CD4-positive, CD25-positive, alpha-beta regulatory T cell (primary cell): ENCODE data around the gene PLCG2. TPM values are rescaled to one million over a fixed set of nuclear protein-coding genes. Genes with fewer than 3 reads are reported as not detected.
A peak's percentile ranks its signal among the peaks of the same experiment; 100 is the strongest.

ENCODE experiments used
- ATAC-seq, 2 donors: fragments of 150-1000 bp; cut with Tn5 transposase; one replicate each; pipeline ENCODE4 v1.10.0; 2021; ENCODE audit warnings: low read depth in 2 of 2, moderate number of reproducible peaks in 2 of 2, moderate library complexity in 1 of 2
- DNase-seq, 3 donors: peaks; one replicate each; pipeline versions ENCODE4 v3.0.0 to v3.0.0-alpha.2; 2012 to 2022; ENCODE audit warnings: mixed read lengths in 1 of 3
- H3K27ac ChIP-seq: one replicate; pipeline ENCODE4 v1.7.0; 2013; ENCODE audit warnings: mild to moderate bottlenecking, low read length; ENCODE audit not compliant: insufficient read depth, poor library complexity, severe bottlenecking
- H3K27me3 ChIP-seq: one replicate; pipeline ENCODE4 v1.7.0; 2013; ENCODE audit warnings: low read length; ENCODE audit not compliant: control insufficient read depth, insufficient read depth
- H3K36me3 ChIP-seq: one replicate; pipeline ENCODE4 v1.7.0; 2013; ENCODE audit warnings: mild to moderate bottlenecking, low read length, moderate library complexity; ENCODE audit not compliant: control insufficient read depth, insufficient read depth
- H3K4me1 ChIP-seq: 2 replicates; pipeline ENCODE4 v1.7.0; 2013; ENCODE audit warnings: mild to moderate bottlenecking, low read length; ENCODE audit not compliant: insufficient read depth, control insufficient read depth, poor library complexity, severe bottlenecking
- H3K4me3 ChIP-seq: one replicate; pipeline ENCODE4 v1.7.0; 2013; ENCODE audit warnings: low read depth, mild to moderate bottlenecking, low read length, moderate library complexity
- H3K9me3 ChIP-seq, 2 experiments: 1 replicate in 1 of 2; 2 replicates in 1 of 2; pipeline ENCODE4 v1.7.0; 2013; ENCODE audit warnings: low read length in 2 of 2, mild to moderate bottlenecking in 1 of 2, moderate library complexity in 1 of 2; ENCODE audit not compliant: control insufficient read depth in 2 of 2
- H3K27ac Mint-ChIP-seq, 3 donors: one replicate each; pipeline ENCODE4 v1.8.0; 2020 to 2022; ENCODE audit warnings: mild to moderate bottlenecking in 3 of 3, mixed read lengths in 3 of 3, moderate library complexity in 2 of 3
- H3K27me3 Mint-ChIP-seq: one replicate; pipeline ENCODE4 v1.8.0; 2022; ENCODE audit warnings: mild to moderate bottlenecking, mixed read lengths
- H3K36me3 Mint-ChIP-seq: one replicate; pipeline ENCODE4 v1.8.0; 2020; ENCODE audit warnings: mixed read lengths
- H3K4me1 Mint-ChIP-seq, 4 donors: one replicate each; pipeline ENCODE4 v1.8.0; 2020 to 2022; ENCODE audit warnings: mixed read lengths in 4 of 4, mild to moderate bottlenecking in 1 of 4
- H3K4me3 Mint-ChIP-seq, 4 donors: one replicate each; pipeline ENCODE4 v1.8.0; 2020 to 2022; ENCODE audit warnings: mild to moderate bottlenecking in 4 of 4, mixed read lengths in 4 of 4, moderate library complexity in 3 of 4
- H3K9me3 Mint-ChIP-seq, 7 donors: one replicate each; pipeline ENCODE4 v1.8.0; 2020 to 2022; ENCODE audit warnings: mixed read lengths in 7 of 7, mild to moderate bottlenecking in 3 of 7, moderate library complexity in 2 of 7
- polyA plus RNA-seq, 4 donors: library from polyadenylated mRNA; unstranded; fragments of 300-500 nt; fragmentation: Illumina TruSeq; gene quantifications; one replicate each; pipeline ENCODE4 v1.2.3, GENCODE V29; 2021
- total RNA-seq: library from RNA; stranded (reverse); gene quantifications from one replicate; pipeline ENCODE4 v1.2.3, GENCODE V29; 2022

Gene PLCG2
- total and polyA plus RNA-seq, 5 donors from 2014 or later, result 0.59 to 3.8 (median 1.3) TPM; not detected in 1

GRCh38 chr16:81888520-81889394 is 109.7 kb downstream of the PLCG2 start:
- H3K36me3 Mint-ChIP-seq, result no peaks in the 10 kb centered on the region

GRCh38 chr16:81891736-81892364 is 112.8 kb downstream of the PLCG2 start:
- no peaks in the 10 kb centered on the region for H3K9me3 Mint-ChIP-seq
- ATAC-seq, result no peak

More at GRCh38 chr16:81888520-81889394, 109.7 kb downstream of the PLCG2 start:
- H3K27me3 ChIP-seq, result no peaks in the 10 kb centered on the region
- no peaks in the 10 kb centered on the region for H3K9me3 Mint-ChIP-seq
- H3K27me3 Mint-ChIP-seq, result no peaks in the 10 kb centered on the region
- H3K4me1 Mint-ChIP-seq, result peaks cover 0 to 2% (median 0%) of the 10 kb centered on the region in 4 donors
- H3K4me3 Mint-ChIP-seq, result no peak overlapping the region
- H3K27ac ChIP-seq, result no peak overlapping the region
- no peak for DNase-seq
- H3K9me3 ChIP-seq, result no peaks in the 10 kb centered on the region
- H3K4me3 ChIP-seq, result no peak overlapping the region
- H3K36me3 ChIP-seq, result no peaks in the 10 kb centered on the region
- H3K4me1 ChIP-seq, result no peaks in the 10 kb centered on the region
- H3K27ac Mint-ChIP-seq, result no peak overlapping the region
- ATAC-seq, result no peak

DNA sequence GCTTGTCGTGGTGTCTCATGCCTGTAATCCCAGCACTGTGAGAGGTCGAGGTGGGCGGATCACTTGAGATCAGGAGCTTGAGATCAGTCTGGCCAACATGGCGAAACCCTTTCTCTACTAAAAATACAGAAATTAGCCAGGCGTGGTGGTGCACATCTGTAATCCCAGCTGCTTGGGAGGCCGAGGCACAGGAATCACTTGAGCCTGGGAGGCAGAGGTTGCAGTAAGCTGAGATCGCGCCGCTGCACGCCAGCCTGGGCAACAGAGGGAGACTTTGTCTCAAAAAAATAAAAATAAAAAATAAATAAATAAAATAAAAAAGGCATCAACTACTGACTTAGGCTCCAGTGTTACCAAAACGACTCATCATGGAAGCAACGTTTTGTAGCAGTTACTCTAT is 115.5 kb downstream of the PLCG2 start:
- no peak for ATAC-seq
- no peak overlapping the region for H3K27ac Mint-ChIP-seq
- H3K9me3 ChIP-seq, result no peaks in the 10 kb centered on the region
- no peaks in the 10 kb centered on the region for H3K4me1 ChIP-seq
- H3K9me3 Mint-ChIP-seq, result no peaks in the 10 kb centered on the region
- H3K27me3 Mint-ChIP-seq, result no peaks in the 10 kb centered on the region
- H3K36me3 Mint-ChIP-seq, result no peaks in the 10 kb centered on the region
- DNase-seq, result no peak
- no peak overlapping the region for H3K4me3 Mint-ChIP-seq
- no peaks in the 10 kb centered on the region for H3K4me1 Mint-ChIP-seq
- no peak overlapping the region for H3K27ac ChIP-seq
- H3K4me3 ChIP-seq, result no peak overlapping the region
- no peaks in the 10 kb centered on the region for H3K36me3 ChIP-seq
- no peaks in the 10 kb centered on the region for H3K27me3 ChIP-seq

More at GRCh38 chr16:81891736-81892364, 112.8 kb downstream of the PLCG2 start:
- H3K4me3 Mint-ChIP-seq, result no peak overlapping the region
- no peak for DNase-seq
- Histone ChIP-seq H3K4me1 (no peaks in the 10 kb centered on the region), H3K27ac (no peak overlapping the region), H3K4me3 (no peak overlapping the region), H3K27me3 (no peaks in the 10 kb centered on the region), H3K9me3 (no peaks in the 10 kb centered on the region), H3K36me3 (no peaks in the 10 kb centered on the region)
- no peaks in the 10 kb centered on the region for H3K36me3 Mint-ChIP-seq
- H3K4me1 Mint-ChIP-seq, result peaks cover 0 to 2% (median 0%) of the 10 kb centered on the region in 4 donors
- no peaks in the 10 kb centered on the region for H3K27me3 Mint-ChIP-seq
- peak overlapping the region in 1 of 3 donors; percentile 14 for H3K27ac Mint-ChIP-seq

GRCh38 chr16:81896902-81897301 is 117.8 kb downstream of the PLCG2 start:
- no peak overlapping the region for H3K27ac ChIP-seq
- H3K36me3 Mint-ChIP-seq, result no peaks in the 10 kb centered on the region
- DNase-seq (no peak), ATAC-seq (no peak)
- H3K4me1 Mint-ChIP-seq, result no peaks in the 10 kb centered on the region
- H3K9me3 Mint-ChIP-seq, result no peaks in the 10 kb centered on the region
- H3K27me3 Mint-ChIP-seq, result no peaks in the 10 kb centered on the region
- no peak overlapping the region for H3K4me3 Mint-ChIP-seq
- no peaks in the 10 kb centered on the region for H3K36me3 ChIP-seq
- no peaks in the 10 kb centered on the region for H3K4me1 ChIP-seq
- no peaks in the 10 kb centered on the region for H3K9me3 ChIP-seq
- no peak overlapping the region for H3K27ac Mint-ChIP-seq
- H3K4me3 ChIP-seq, result no peak overlapping the region
- H3K27me3 ChIP-seq, result no peaks in the 10 kb centered on the region

DNA sequence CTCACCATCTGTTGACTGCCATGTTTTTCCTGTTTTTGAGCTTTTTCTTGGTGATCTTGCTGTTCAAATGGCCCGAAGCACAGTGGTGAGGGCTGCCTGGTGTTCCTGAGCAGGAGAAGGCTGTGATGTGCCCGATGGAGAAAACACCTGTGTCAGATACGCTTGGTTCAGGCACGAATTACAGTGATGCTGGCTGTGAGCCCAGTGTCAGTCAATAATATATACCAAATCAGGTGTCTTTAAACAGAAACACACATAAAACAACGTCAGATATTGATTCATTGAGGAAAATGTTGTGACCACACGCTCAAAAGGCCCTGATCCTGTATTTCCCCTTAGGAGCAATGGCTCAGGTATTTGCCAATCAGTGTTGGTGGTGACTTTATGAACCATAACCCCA is 120.5 kb downstream of the PLCG2 start:
- Histone ChIP-seq H3K9me3 (no peaks in the 10 kb centered on the region), H3K4me1 (no peaks in the 10 kb centered on the region), H3K4me3 (no peak overlapping the region), H3K27me3 (no peaks in the 10 kb centered on the region), H3K27ac (no peak overlapping the region), H3K36me3 (no peaks in the 10 kb centered on the region)
- Mint-ChIP-seq H3K4me3 (no peak overlapping the region), H3K27ac (no peak overlapping the region), H3K9me3 (peaks cover 0 to 6% (median 0%) of the 10 kb centered on the region in 7 donors), H3K4me1 (no peaks in the 10 kb centered on the region), H3K27me3 (no peaks in the 10 kb centered on the region), H3K36me3 (no peaks in the 10 kb centered on the region)
- DNase-seq (no peak), ATAC-seq (no peak)

DNA sequence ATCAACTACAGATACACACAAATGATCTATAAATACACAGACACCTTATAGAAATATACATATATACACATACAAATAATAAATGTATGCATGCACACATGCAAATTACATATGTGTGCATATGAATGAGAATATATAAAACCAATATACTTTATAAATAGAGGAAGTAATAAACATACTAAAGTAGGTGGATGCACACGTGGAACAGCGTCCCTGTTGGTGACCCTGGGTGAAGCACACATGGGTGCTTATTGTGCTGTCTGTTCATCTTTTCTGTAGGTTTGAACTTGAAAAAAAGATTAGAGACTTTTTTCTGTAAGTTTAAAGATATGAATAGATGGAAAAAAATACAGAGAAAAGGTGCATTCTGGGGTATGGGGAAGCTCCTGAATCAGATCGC is 120.9 kb downstream of the PLCG2 start:
- no peak overlapping the region for H3K4me3 Mint-ChIP-seq
- Histone ChIP-seq H3K27me3 (no peaks in the 10 kb centered on the region), H3K9me3 (no peaks in the 10 kb centered on the region), H3K27ac (no peak overlapping the region), H3K4me3 (no peak overlapping the region), H3K4me1 (no peaks in the 10 kb centered on the region), H3K36me3 (no peaks in the 10 kb centered on the region)
- peaks cover 0 to 6% (median 0%) of the 10 kb centered on the region in 7 donors for H3K9me3 Mint-ChIP-seq
- no peak for ATAC-seq
- no peaks in the 10 kb centered on the region for H3K4me1 Mint-ChIP-seq
- no peaks in the 10 kb centered on the region for H3K36me3 Mint-ChIP-seq
- H3K27me3 Mint-ChIP-seq, result no peaks in the 10 kb centered on the region
- no peak overlapping the region for H3K27ac Mint-ChIP-seq
- DNase-seq, result no peak

DNA sequence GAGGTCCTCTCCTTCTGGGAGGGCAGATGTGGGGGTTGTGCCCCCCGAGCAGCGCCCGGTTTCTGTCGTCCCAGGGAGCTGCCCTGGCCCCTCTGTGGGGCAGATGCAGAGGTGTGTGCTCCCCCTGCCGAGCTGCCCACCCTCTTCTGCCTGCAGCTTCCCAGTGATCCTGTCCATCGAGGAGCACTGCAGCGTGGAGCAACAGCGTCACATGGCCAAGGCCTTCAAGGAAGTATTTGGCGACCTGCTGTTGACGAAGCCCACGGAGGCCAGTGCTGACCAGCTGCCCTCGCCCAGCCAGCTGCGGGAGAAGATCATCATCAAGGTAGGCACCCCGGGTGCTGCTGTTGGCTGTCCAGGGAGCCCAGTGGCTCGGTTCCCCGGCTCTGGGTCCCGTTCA is 121.4 kb downstream of the PLCG2 start:
- H3K36me3 ChIP-seq, result no peaks in the 10 kb centered on the region
- DNase-seq, result no peak
- H3K36me3 Mint-ChIP-seq, result no peaks in the 10 kb centered on the region

More for the DNA sequence above, 121.4 kb downstream of the PLCG2 start:
- no peaks in the 10 kb centered on the region for H3K27me3 ChIP-seq
- H3K27ac ChIP-seq, result no peak overlapping the region
- H3K9me3 ChIP-seq, result no peaks in the 10 kb centered on the region
- no peak overlapping the region for H3K4me3 ChIP-seq
- Mint-ChIP-seq H3K9me3 (peaks cover 0 to 6% (median 0%) of the 10 kb centered on the region in 7 donors), H3K27me3 (no peaks in the 10 kb centered on the region), H3K4me3 (no peak overlapping the region), H3K27ac (no peak overlapping the region), H3K4me1 (no peaks in the 10 kb centered on the region)
- no peak for ATAC-seq
- H3K4me1 ChIP-seq, result no peaks in the 10 kb centered on the region
